HG03045 (cell line): ENCODE results near the gene THRAP3.
A peak's percentile ranks its signal among the peaks of the same experiment; 100 is the strongest.

Experiments
- ATAC-seq: cut with Tn5 transposase; IDR thresholded peaks from one replicate; pipeline ENCODE4 v1.9.1; 2021; ENCODE audit warnings: mild to moderate bottlenecking, moderate library complexity; ENCODE audit not compliant: unreplicated experiment

The THRAP3 gene

DNA sequence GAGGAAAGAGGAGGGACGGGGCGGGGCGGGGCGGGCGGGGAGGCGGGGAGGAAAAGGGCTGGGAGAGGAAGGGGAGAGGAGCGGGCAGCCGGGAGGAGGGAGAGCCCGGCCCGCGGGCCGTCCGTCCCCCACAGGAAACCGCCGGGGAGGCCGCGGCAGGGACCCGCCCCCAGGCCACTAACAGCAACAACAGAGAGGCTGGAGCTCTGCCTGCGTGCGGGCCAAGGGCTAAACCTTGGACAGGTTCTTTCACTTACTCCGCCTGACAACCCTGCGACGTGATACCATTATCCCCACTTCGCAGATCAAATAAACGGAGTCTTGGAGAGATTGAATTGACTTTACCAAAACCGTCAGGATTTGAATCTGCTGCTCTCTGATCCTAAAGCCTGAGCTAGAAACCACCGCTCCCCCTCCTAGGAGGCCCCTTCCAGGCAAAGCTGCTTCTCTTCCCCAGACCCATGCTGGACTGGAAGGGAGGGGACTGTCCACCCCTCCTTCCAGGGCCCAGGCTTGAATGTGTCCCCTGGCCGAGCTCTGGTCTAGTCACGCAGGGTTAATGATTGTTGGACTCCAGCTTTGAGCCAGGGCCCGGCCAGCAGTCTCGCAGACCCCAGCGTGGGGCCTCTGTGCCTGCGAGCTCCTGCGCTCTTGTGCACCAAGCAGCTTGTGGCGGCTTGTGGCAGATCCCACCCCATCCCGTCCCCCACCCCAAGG is 99.6 kb downstream of the THRAP3 start, which contains the start of gene EVA1B:
EVA1B (minus strand) TSS at position 10 of the 717 bp plus-strand sequence. CDS start 608 bp downstream, outside the sequence.
- ATAC-seq = peak; percentile 35

DNA sequence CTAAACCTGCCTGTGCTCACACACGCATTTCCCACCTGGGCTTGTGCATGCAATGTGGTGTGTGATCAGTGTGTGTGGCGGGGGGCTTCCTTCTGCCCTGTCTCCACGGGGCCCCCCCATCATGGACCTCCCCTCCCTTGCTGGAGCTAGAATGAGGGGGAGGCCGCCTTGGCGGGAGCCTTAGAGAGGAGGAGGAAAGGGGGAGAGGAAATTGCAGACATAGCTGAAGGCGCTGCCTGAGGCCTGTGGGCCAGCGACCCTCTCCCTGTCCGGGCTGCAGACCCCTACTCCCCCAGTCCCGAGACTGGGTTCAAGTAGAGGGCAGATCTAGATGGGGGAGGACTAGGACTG is 100.1 kb downstream of the THRAP3 start:
- ATAC-seq = no peak

DNA sequence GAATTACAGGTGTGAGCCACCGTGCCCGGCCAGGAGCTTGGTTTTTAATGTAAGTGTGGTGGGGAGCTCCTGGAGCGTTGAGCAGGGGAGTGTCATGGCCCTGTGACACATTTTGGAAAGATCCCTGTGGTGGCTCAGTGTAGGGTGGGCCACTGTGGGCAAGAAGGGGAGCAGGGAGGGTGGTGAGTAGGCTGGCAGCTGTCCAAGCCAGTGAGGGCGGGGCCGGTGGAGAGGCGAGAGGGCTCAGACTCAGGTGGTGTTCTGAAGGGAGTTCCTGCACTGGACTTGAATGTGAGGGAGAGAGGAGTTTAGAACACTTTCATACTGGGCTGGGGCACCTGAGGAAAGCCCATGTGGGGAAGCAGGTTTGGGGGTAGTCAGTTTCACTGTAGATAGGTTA is 102.3 kb downstream of the THRAP3 start:
- ATAC-seq = no peak

DNA sequence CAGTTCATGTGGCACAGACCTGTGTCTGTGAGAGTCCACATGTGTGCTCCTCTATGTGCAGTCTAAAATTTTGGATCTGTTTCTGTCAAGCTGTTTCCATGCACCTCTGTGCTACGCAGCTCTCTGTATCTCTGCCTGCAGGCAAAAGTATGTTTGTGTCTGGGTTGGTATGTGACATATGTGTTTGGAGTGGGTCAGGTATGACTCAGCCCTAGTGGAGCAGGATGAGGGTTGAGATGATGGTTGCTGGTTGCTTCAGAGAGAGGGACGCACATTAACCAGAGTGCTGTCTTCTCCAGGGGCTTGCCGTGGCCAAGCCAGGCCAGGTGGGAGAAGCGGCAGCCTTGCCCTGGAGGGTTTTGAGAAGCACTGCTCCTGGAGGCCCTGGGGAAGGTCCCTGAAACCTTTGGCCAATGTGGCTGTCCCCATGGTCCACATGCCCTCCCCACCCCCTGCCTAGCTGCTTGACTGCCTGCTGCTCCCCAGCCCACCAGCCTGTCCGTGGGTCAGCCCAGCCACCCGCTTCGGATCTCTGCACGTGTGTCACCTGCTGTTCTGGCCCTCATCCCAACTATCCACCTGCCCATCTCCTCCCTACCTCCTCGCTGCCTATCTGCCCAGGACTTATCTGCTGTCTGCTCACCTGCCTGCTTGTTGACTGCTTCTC is 103.3 kb downstream of the THRAP3 start:
- no peak for ATAC-seq

DNA sequence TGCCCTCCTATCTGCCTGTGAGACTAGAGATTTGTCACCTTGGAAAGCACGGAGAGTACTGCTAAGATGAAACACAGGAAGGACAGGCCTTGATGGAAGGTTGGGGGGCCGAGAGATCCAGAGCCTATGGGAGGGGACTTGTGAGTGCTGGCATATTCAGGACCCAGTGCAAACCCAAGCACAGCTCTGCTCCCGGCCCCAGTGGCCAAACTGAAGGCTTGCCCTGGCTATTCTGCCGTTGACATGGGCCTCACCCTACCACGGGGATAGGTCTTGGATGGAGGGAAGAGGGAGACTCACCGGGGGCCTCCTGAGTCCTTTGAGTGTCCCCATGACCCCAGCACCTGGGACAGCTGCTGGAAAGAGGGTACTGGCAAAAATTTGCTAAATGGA is 103.8 kb downstream of the THRAP3 start:
- no peak for ATAC-seq

DNA sequence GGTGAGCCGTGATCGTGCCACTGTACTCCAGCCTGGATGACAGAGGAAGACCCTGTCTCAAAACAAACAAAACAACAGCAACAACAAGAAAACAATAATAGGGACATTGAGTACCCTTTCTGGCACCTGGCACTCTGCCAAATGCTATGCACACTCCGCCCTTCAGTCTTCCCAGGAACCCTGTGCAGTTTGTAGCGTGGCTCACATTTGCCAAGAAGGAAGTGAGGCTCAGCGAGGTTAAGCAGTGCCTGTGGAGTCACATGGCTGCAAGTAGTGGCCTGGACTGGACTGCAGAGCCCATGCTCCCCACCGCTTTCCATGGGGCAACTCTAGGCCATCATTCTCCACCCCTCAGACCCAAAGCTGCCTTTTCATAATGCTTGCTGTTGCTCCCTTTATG is 104.5 kb downstream of the THRAP3 start:
- ATAC-seq = no peak

DNA sequence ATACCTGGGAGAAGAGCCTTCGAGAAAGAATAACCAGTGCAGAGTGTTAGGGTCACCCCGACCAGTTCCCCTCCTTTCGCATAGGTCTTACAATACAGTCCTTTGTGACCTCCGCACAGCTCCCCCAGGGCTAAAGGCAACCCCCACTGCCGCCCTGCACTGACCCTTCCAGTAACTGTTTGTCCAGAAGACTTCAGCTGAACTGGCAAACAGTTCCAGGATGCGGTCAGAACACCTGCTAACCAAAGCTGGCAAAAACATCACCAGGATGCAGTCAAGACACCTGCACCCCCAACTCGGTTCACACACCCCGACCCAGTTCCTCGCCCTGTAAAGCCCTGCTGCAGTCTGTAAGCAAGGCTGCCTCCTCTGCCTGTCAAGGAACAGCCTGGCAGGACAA is 105.6 kb downstream of the THRAP3 start:
- no peak for ATAC-seq

DNA sequence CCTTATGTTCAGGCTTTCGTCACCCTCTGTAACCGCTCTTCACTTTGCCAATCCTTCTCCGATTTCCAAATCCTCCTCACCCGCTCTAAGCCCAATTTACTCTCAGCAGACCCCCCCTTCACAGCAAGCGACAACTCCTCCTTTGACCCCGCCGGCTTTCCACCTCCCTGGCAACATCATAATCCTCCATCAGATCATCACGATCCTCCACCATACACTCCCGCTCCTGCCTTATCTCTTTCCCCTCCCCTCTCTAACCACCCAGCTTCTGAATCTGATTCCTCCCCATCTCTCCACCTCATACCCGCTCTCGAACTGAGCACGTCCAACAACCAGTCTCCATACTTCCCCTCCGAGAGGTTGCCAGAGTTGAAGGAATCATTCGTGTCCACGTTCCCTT is 106.7 kb downstream of the THRAP3 start:
- no peak for ATAC-seq

DNA sequence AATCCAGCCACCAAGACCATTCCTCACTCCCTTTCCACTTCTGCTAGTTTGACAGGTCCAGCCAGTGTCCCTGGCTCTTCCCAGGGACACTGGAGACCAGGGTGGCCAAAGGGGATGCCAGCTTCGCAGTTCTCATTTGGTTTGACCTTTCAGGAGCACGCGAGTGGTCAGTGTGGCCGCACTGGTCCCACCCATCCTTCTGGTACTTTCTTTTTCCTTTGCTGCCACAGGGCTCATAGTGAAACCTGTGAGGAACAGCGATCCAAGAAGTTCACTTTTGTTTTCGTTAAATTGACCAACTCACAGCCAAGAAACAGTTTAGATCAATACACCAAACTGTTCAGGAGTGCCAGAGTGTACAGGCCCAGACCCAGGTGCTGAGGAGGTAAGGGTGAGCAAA is 113.6 kb downstream of the THRAP3 start:
- ATAC-seq = no peak

DNA sequence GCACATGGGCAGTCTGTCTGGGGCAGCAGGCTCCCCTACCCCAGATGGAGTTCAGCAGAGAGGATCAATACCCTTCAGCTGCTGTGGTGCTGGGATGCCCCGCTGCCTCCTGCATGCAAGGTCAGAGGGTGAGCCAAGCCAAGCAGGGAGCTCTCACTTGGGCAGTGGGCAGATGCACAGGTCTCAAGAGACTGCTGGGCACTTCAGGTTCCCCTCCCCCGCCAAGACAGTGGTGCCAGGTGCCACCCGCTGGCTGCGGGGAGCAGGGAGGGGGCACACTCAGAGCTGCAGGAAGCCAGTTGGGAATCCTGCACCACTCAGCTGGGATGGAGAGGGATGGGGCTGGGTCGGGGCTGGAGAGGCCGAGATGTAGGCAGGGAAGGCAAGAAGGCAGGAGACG is 115.0 kb downstream of the THRAP3 start:
- no peak for ATAC-seq

DNA sequence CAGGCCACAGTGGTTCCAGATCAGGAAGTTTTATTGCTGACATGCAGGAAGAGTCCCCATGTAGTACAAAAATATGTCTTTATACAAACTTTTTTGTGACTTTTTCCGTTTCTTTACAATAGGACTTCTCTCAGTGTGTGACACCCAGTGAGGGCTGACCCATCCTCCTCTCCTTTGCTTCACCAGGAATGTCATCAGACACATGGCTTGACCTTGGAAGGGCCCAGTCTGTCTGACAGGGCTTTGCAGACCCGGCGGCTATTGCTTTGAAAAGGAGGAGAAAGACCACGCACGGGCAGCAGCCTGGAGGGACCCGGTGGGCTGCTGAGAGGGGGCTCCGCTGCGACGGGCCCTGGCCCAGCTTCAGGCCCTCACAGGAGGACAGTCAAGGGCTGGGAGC is 115.4 kb downstream of the THRAP3 start:
- no peak for ATAC-seq

DNA sequence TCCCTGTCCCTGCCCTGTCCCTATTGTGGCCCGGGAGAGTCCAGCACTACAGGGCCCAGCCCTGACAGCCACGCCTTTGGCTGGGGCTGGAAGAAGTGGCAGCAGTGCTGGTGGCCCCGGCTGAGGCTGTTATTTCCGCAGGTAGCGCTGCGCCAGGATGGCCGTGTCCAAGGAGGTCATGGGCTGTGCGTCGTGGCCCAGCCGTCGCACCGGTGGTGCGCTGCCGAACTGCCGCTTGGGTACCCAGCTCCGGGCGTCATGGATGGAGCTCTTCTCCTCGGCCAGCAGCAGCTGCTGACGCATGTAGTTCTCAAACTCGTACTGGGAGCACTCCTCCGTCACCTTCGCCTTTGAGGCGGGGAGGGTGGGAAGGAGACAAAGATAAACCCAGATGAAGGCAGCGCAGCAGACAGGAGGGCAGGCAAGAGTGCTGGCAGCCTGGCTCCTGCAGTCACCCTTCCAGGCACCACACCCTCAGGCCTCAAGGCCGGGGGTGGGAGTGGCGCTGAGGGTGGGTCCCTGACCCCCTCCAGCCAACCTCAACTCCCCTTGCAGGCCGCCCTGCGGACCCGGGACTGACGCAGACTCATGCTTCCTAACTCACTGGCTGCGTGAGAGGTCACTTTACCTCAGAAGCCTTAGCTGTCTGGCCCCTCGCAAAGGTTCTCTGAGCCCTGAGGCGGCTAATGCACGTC is 117.5 kb downstream of the THRAP3 start:
- no peak for ATAC-seq

DNA sequence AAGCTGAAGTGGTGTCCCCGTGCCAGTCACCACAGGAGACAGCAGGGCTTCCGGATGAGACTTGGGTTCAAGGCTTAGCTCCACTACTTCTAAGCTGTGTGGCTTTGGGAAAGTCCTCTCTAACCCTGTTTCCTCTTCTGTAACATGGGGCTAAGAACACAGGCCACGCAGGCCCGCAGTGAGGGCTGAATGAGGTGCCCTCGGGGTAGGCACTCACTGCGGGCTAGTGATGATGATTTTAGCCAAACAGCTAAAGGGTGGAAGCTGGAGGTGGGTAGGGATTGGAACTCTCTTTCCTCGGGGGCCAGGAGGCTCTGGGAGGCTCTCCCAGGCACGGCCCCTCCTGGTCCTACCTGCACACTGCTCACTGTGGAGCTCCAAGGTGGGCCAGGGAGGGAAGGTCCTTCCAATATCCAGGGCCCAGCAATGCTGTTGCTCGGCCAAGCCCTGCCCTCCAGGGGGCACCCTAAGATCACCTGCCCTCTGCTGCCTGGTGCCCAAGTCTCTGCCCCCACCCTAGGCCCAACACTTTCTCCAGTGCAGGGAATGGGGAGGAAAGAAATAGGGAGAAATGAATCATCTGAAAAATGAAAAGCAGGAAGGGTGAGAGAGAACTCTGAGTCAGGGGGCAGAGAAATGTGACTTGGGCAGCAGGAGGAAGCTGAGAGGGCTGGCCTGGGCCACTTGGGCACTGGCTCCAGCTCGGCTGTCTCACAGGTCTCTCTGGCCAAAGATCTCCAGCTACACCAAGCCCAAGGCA is 118.4 kb downstream of the THRAP3 start:
- ATAC-seq = no peak

DNA sequence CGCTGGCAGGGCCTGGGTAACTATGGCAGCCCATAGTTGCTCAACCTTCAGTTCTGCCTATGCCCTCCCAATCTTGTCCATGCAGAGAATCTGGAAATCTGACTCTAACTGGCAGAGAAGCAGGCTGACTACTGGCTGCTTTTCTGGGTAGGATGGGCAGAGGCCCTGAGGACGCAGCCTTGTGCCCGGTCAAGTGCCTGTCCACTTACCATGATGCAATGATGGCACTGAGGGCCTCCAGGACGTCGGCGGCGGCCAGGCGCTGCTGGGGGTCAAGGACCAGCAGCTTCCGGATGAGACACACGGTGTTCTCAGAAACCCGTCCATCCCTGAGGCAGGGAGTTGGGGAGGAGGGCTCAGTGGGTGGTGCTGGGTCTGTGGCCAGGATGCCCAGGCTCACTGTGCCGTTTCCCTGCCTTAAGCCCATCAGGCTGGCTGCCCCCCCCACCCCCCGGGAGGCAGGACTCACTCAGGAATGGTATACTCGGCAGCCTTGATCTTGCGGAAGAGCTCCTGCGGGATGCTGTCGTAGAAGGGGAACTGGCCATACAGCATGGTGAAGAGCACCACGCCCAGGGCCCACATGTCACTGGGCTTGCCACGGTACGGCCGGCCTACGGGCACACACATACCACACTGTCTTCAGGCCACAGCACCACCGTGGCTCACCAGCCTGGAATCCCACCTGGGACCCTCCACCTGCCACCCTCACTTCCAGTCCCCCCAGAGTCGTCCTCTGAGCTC is 119.6 kb downstream of the THRAP3 start:
- no peak for ATAC-seq

DNA sequence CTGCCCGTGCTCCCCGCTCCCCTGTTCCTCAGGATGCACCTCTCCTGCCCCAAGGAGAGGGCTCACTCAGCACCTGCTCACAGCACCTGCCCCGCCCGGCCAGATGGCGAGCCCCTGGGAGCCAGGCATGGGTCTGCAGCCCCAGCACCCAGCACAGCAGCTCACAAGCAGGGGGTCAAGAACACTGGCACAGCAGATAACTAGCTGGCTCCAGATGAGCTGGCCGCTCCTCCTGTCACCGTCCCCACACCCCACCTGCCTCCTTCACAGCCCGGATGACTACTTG is 120.1 kb downstream of the THRAP3 start:
- no peak for ATAC-seq

DNA sequence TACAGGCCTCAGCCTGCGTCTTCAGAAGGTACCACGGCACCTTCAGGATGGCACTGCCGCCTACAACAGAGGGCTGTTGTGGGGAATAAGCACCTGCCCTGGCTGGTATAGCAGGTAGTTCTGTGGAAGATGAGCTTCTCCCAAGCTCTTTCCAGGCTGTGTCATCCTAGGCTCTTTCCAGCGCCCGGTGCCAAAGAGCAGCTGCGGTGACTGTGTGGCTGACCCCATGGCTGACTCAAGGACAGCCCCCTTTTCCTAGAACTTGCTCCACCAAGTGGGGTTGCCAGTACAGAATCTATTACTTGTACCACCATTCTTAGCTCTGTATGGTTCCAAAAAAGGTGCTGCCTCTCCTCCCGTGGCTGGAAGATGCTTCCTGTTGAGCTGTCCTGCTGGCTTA is 121.1 kb downstream of the THRAP3 start:
- no peak for ATAC-seq

DNA sequence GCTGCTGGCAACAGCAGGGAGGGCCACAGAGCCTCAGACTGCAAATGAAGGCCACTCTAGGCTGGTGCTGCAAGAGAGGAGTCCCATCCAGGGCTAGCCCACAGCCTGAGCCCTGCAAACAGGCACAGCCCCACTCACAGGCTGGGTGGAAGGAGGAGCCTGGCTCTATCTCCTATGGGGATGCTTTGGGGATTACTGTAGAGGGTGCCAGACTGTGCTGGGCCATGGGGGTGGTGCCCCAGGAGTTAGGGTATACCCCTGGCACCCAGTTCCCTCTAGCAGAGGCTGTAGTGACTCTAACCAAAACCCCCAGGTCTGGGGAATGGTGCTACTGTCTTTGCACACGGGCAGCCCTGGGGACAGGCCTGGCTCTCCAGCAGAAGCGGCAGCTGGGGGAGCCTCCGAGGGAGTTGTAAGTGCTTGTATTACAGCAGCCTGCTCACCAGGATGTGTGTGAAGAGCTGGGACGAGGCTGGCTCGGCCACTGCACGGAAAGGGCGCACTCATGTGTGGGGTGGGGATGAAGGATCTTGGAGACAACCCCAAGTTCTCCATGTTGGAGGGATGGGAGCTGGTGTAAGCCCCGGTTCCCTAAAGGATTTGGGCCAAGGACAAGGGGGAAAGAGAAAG is 122.6 kb downstream of the THRAP3 start:
- ATAC-seq = no peak

DNA sequence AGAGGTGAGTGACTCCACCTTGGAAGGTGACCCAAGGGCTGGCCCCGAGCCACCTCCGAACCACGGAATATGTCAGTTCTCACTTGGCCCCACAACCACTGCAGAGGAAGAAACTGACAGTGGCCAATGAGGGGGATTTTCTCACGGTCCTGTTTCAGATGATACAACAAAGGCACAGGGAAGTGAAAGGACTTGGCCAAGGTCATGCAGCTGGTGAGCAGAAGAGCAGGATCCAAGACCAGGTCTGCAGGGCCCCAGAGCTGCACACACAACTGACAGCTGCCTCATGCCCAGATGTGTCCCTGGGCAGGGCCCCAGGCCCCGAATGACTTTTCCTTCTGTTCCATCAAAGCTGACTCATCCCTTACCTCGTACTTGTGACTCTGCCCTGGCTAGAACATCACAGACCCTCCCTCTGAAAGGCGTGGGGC is 125.0 kb downstream of the THRAP3 start:
- ATAC-seq = no peak

DNA sequence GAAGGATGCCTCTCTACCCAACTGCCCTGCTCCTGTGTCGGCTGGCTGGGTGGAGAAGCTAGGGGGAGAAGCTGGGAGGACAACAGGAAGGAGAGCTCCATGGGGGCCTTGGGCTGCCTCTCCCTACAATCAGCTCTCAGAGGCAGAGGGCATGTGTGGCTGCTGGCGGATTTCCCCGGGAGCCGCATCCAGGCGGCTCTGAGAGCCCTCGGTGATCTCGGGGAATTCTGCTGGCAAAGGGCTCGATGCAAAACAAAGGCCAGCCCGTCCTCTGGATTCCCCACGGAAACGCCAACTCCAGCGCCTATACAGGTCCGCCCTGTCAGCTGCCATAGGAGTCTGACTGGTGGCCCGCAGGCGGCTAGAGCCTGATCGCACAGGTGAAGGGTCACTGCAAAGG is 125.6 kb downstream of the THRAP3 start:
- ATAC-seq = no peak

DNA sequence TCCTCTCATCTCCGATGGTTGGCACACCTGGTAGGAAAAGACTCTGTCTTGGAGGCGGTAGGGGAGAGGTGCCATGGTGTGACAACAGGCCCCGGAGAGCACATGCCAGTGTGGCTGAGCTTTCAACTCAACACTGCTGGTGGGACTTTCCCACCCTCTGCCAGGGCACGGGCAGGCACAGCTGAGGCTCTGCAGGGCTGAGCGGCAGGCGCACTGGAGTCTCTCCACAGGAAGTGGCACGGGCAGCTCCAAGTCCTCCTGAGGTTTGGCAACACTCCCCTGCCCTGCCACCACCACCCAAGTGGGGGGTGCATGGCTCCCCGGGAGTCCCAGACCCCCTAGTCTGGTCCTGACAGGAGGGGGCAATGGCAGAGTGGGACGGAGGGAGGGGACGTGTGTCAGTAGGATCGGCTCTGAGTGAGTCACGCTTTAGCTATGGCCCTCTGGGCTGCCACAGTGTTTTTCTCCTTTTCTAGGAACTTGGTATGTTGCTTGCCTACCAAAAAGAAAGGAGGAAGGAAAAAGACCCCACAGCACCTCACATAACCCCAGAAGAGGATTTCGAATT is 126.5 kb downstream of the THRAP3 start:
- ATAC-seq = no peak
